Ovary (tissue), 9 donors: ENCODE data around the gene CASP3. TPM values are rescaled to one million over a fixed set of nuclear protein-coding genes. Genes with fewer than 3 reads are reported as not detected.
"Not testable (repeated sequence)": the region's sequence is repeated elsewhere in the genome, so short reads cannot be mapped to it uniquely, and the experiment has no call there.

Source experiments
- DNase-seq, 5 donors: peaks; one replicate each; pipeline ENCODE4 v3.0.0-alpha.2; 2019 to 2020
- H3K27ac ChIP-seq, 2 donors: fragments of 200-600 bp; one replicate each; pipeline versions ENCODE4 v1.5.1 to v1.8.0; 2019 to 2022
- H3K27me3 ChIP-seq: fragments of 200-600 bp; one replicate; pipeline ENCODE4 v1.8.0; 2022
- H3K36me3 ChIP-seq: fragments of 200-600 bp; sonication (generic); one replicate; pipeline ENCODE4 v1.5.1; 2019
- H3K4me1 ChIP-seq: one replicate; pipeline ENCODE4 v1.8.1; 2013; ENCODE audit warnings: mild to moderate bottlenecking, moderate library complexity; ENCODE audit not compliant: insufficient read depth
- H3K4me3 ChIP-seq: fragments of 200-600 bp; sonication (generic); one replicate; pipeline ENCODE4 v1.5.1; 2017
- H3K9me3 ChIP-seq, 2 donors: fragments of 200-600 bp in 1 of 2; sonication (generic) in 1 of 2; one replicate each; pipeline versions ENCODE4 v1.5.1 to v1.8.1; 2013 to 2019; ENCODE audit warnings: mild to moderate bottlenecking in 1 of 2, moderate library complexity in 1 of 2
- EP300 ChIP-seq: sonication (generic); formaldehyde crosslinking; IDR thresholded peaks from one replicate; pipeline ENCODE4 v1.6.1; 2017; ENCODE audit warnings: antibody characterized with exemption
- POLR2A ChIP-seq: fragments of 450-650 bp; IDR thresholded peaks from one replicate; pipeline ENCODE4 v1.6.1; 2017; ENCODE audit warnings: antibody characterized with exemption, mild to moderate bottlenecking, moderate library complexity
- WGBS, 3 donors: extraction: QIAGEN DNeasy Blood & Tissue Kit in 1 of 3; methylation state at CpG; one replicate each; pipeline versions ENCODE4 v1.1.5 to v1.1.7; 2013 to 2017; 5-methylcytosine and 5-hydroxymethylcytosine counted together
- intact Hi-C, 4 donors: fragments of 100-400 bp; cut with DNase I; formaldehyde crosslinking; loops; one replicate each; pipeline versions ENCODE4 v1.11.0 to v1.15.1; 2022 to 2023
- polyA plus RNA-seq, 2 donors: library from polyadenylated mRNA; stranded (reverse); fragments of 200-250 nt in 1 of 2; fragments of 350-450 nt in 1 of 2; fragmentation: Illumina TruSeq in 1 of 2; extraction: RNeasy Lipid Tissue Mini Kit (QIAGEN cat#74804) in 1 of 2; gene quantifications; one replicate each; pipeline ENCODE4 v1.2.3, GENCODE V29; 2013 to 2014
- total RNA-seq, 7 donors: library from RNA; depleted of rRNA in 2 of 7; stranded (reverse); fragments of >200 nt in 2 of 7; fragmentation: NEBNext Ultra II Directional in 3 of 7; extraction: Animal tissue kit (Norgen Biotek cat#: 25700) in 3 of 7; gene quantifications; one replicate each; pipeline versions ENCODE4 v1.1.0 to v1.2.4, GENCODE V29; 2016 to 2023
- TF ChIP-seq, protein P1 (sequence below), 3 donors: fragments of 450-650 bp in 2 of 3; fragments of 200-600 bp in 1 of 3; IDR thresholded peaks; one replicate each; pipeline versions ENCODE4 v1.5.1 to v1.8.0; 2016 to 2022; ENCODE audit warnings: antibody characterized with exemption in 3 of 3, mild to moderate bottlenecking in 1 of 3
- donor health status: DM: no; HTN: no; CAD: no; lungs with moderate emphysema.
- donor health status: DM: no; HTN: no; CAD: no.
- donor health status: Bipolar disorder and iron deficiency.
- donor health status: DM: yes; HTN: yes; CAD: no.
- donor health status: DM: no; HTN: no; CAD: no.
- donor health status: DM: yes; HTN: yes; CAD: no.

CASP3 gene
- total and polyA plus RNA-seq, 9 donors = 8.9 to 14.0 (median 11.7) TPM

DNA sequence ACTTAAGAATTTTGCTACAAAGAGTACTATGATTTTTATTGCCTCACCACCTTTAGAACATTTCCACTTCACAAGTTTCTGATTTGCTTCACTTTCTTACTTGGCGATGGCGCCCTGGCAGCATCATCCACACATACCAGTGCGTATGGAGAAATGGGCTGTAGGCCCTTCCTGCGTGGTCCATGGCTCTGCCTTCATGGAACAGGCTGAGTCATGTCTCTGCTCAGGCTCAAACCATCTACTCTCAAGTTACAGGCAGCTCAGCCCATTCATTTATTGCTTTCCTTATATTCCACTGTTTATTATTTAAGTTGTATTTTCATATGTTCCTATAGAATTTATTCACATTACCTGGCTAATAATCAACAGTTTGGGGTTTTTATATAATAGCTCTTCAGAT, 21.1 kb downstream of the CASP3 start:
- Histone ChIP-seq H3K27ac (no peak overlapping the region), H3K36me3 (peaks cover 3% of the 10 kb centered on the region), H3K9me3 (no peaks in the 10 kb centered on the region), H3K4me3 (no peak overlapping the region), H3K4me1 (no peaks in the 10 kb centered on the region), H3K27me3 (no peaks in the 10 kb centered on the region)
- 94 to 97% (median 96%) methylated on average over 4 of the region's 4 CpGs for WGBS, 3 donors
- TF ChIP-seq EP300 (no peak), POLR2A (no peak)
- TF ChIP-seq, protein P1, sequence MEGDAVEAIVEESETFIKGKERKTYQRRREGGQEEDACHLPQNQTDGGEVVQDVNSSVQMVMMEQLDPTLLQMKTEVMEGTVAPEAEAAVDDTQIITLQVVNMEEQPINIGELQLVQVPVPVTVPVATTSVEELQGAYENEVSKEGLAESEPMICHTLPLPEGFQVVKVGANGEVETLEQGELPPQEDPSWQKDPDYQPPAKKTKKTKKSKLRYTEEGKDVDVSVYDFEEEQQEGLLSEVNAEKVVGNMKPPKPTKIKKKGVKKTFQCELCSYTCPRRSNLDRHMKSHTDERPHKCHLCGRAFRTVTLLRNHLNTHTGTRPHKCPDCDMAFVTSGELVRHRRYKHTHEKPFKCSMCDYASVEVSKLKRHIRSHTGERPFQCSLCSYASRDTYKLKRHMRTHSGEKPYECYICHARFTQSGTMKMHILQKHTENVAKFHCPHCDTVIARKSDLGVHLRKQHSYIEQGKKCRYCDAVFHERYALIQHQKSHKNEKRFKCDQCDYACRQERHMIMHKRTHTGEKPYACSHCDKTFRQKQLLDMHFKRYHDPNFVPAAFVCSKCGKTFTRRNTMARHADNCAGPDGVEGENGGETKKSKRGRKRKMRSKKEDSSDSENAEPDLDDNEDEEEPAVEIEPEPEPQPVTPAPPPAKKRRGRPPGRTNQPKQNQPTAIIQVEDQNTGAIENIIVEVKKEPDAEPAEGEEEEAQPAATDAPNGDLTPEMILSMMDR (IDR thresholded peaks at IDR 0.05) = no peak
- no peak for DNase-seq
- intact Hi-C loops = no loop called here

DNA sequence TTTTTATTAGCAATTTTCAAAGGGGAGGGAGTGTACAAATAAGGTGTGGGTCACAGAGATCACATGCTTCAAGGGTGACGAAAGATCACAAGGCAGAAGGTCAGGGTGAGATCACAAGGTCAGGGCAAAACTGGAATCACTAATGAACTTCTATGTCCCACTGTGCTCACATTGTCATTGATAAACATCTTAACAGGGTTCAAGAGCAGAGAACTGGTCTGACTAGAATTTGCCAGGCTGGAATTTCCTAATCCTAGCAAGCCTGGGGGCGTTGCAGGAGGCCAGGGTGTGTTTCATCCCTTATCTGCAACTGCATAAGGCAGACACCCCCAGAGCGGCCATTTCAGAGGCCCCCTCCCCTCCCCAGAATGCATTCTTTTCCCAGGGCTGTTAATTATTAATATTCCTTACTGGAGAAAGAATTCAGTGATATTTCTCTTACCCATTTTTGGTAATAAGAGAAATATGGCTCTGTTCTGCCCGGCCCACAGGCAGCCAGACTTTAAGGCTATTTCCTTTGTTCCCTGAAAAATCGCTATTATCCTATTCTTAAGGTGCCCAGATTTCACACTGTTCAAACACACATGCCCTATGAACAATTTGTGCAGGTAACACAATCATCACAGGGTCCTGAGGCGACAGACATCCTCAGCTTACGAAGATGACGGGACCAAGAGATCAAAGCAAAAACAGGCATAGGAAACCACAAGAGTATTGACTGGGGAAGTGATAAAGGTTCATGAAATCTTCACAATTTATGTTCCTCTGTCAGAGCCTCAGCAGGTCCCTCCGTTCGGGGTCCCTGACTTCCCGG, 23.3 kb downstream of the CASP3 start:
- H3K4me3 ChIP-seq, H3K9me3 ChIP-seq, DNase-seq, H3K27ac ChIP-seq, intact Hi-C loops, H3K27me3 ChIP-seq, H3K4me1 ChIP-seq, H3K36me3 ChIP-seq: not testable (repeated sequence)
- WGBS, 3 donors = 83 to 89% (median 89%) methylated on average over 11 of the region's 11 CpGs

DNA sequence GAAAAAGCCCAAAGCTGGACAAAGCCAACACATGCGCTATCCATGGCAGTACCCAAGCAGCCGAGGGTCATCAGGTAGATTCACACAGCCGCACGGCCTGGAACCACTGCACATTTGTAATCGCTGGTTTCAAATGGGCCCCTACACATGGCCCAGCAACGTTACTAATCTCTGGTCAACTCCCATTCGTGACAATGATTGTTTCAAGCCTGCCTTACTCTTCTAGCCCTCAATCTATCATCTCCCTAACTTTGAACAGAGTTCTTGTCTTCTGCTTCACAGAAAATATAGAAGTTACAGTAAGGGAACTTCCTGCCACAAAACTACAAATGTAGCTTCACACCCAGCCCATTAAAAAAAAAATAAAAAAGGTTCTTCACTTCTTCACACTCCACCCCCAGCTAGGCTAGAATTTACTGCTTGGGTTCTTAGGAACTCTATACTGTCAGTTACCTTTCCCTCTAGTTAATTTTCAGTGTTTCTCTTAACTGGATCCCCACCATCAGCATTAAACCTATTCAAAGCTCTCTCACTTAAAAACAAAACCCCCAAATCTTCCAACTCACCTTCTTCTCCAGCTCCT, 24.2 kb downstream of the CASP3 start:
- WGBS, 3 donors = 91 to 93% (median 91%) methylated on average over 7 of the region's 7 CpGs
- intact Hi-C loops = no loop called here
- H3K4me1 ChIP-seq = no peaks in the 10 kb centered on the region
- DNase-seq = no peak
- H3K27ac ChIP-seq = no peak overlapping the region
- no peaks in the 10 kb centered on the region for H3K27me3 ChIP-seq
- no peak for TF ChIP-seq EP300
- no peak for TF ChIP-seq POLR2A
- H3K4me3 ChIP-seq = no peak overlapping the region
- H3K36me3 ChIP-seq = no peaks in the 10 kb centered on the region
- no peaks in the 10 kb centered on the region for H3K9me3 ChIP-seq

DNA sequence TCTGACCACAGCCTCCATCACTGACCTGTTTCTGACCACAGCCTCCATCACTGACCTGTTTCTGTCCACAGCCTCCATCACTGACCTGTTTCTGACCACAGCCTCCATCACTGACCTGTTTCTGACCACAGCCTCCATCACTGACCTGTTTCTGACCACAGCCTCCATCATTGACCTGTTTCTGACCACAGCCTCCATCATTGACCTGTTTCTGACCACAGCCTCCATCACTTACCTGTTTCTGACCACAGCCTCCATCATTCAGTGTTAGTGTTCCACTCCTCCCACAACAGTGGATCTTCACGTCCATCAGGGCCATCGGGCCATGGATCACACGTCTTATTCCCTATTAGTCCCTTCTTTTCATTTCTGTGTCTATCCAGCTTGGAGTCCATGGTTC, 24.7 kb downstream of the CASP3 start:
- H3K36me3 ChIP-seq, H3K9me3 ChIP-seq, H3K27ac ChIP-seq, H3K27me3 ChIP-seq, H3K4me3 ChIP-seq, intact Hi-C loops, H3K4me1 ChIP-seq, DNase-seq: not testable (repeated sequence)
- WGBS, 3 donors = 97 to 99% (median 99%) methylated on average over 3 of the region's 3 CpGs

DNA sequence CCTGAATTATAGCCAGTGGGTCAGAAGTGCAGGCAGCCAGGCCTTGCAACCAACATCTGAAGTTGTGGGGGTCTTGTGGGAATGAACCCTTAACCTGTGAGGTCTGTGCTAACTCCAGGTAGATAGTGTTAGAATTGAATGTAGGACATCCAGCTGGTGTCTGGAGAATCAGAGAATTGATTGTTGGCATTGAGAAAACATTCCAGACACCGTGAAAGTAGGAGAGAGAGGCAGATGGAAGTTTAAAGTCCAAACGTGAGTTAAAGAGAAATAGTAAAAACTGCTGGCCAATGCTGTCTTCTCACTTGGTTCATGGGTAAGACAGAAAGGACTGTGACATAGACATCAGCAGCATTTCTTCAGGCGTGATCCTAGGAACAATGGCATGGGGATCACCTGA, 27.7 kb downstream of the CASP3 start:
- 59 to 69% (median 63%) methylated on average over 3 of the region's 3 CpGs for WGBS, 3 donors
- intact Hi-C loops = no loop called here
- Histone ChIP-seq H3K9me3 (no peaks in the 10 kb centered on the region), H3K27ac (no peak overlapping the region), H3K27me3 (no peaks in the 10 kb centered on the region), H3K36me3 (no peaks in the 10 kb centered on the region), H3K4me1 (no peaks in the 10 kb centered on the region), H3K4me3 (no peak overlapping the region)
- DNase-seq = no peak
- TF ChIP-seq POLR2A (no peak), EP300 (no peak)
- TF ChIP-seq, protein P1 (IDR thresholded peaks at IDR 0.05) = no peak

DNA sequence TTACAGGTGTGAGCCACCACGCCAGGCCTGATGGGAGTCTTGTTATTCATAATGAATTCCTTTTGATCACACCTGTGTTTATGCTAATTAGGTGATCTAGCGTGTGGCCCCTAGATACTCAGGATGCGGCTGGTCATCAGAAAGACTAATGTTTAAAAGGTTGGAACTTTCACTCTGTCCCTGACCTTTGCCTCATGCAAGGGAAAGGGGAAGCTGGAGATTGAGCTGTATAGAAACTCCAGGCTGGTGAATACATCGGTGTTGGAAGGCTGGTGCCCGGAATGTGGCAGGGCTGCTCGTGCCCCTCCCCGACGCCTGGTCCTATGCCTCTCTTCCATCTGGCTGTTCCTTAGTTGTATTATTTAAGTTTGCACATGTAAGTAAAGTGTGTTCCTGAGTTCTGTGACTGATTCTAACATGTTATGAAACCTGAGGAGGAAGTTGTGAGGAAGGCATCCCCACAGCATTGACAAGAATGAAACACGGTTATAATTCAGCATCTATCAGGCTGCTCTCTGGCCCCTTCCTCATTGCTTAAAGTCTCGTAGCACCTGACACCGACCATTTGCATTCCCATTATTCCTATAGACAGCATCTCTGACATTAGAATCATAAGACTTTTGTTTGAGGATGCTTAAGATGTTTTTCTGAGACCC, 28.9 kb downstream of the CASP3 start:
- H3K36me3 ChIP-seq = no peaks in the 10 kb centered on the region
- H3K4me3 ChIP-seq = no peak overlapping the region
- H3K4me1 ChIP-seq = no peaks in the 10 kb centered on the region
- intact Hi-C loops = no loop called here
- H3K27me3 ChIP-seq = no peaks in the 10 kb centered on the region
- H3K27ac ChIP-seq = no peak overlapping the region
- no peaks in the 10 kb centered on the region for H3K9me3 ChIP-seq
- TF ChIP-seq POLR2A (no peak), EP300 (no peak)
- TF ChIP-seq, protein P1 (IDR thresholded peaks at IDR 0.05) = no peak
- 89 to 93% (median 91%) methylated on average over 11 of the region's 11 CpGs for WGBS, 3 donors
- no peak for DNase-seq
